Posterior vena cava (tissue), 2 donors: ENCODE measurements around the gene ERBIN. TPM values are rescaled to one million over a fixed set of nuclear protein-coding genes. Genes with fewer than 3 reads are reported as not detected.
"Not testable (repeated sequence)": the region's sequence is repeated elsewhere in the genome, so short reads cannot be mapped to it uniquely, and the experiment has no call there.

Experiments used
- DNase-seq: peaks from one replicate; pipeline ENCODE4 v3.0.0-alpha.2; 2020; ENCODE audit warnings: low spot score
- intact Hi-C, 2 donors: fragments of 100-400 bp; cut with DNase I; formaldehyde crosslinking; loops; one replicate each; pipeline versions ENCODE4 v1.14.1 to v1.14.2; 2022 to 2023
- total RNA-seq, 2 donors: library from RNA; stranded (reverse); fragmentation: NEBNext Ultra II Directional; extraction: Animal tissue kit (Norgen Biotek cat#: 25700); gene quantifications; one replicate each; pipeline ENCODE4 v1.2.1, GENCODE V29; 2021
- donor health status: DM: yes; HTN: yes; CAD: no.
- donor health status: DM: yes; HTN: yes; CAD: no.

Gene ERBIN
- total RNA-seq, 2 donors from 2014 or later, result 60.3 to 69.5 TPM

GRCh38 chr5:65948115-65948747, 21.9 kb downstream of the ERBIN start:
- no peak for DNase-seq
- intact Hi-C loops, result no loop called here

DNA sequence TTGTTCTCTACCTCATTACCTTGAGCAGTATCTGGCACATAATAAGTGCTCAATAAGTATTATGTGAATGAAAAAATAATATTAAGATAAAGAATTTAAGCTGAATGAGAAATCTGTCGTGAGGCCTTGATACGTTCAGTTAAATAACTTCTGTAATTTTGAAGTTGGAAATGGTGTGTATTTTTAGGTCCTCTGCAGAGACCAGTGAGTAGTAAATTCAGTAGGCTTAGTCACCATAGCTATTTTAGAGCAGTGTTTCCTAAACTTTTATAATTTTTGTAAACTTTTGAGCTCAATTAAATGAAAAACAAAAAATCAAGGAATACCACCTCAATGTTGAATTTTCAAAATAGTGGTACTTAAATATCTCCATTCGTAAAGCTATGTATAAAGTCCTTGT, 25.0 kb downstream of the ERBIN start:
- intact Hi-C loops, result no loop called here
- DNase-seq, result no peak

- DNase-seq, result no peak
- intact Hi-C loops, result no loop called here
Measured at GRCh38 chr5:65952259-65952658, 25.9 kb downstream of the ERBIN start.

- intact Hi-C loops, result no loop called here
- no peak for DNase-seq
Measured at GRCh38 chr5:65954200-65954599, 27.8 kb downstream of the ERBIN start.

DNA sequence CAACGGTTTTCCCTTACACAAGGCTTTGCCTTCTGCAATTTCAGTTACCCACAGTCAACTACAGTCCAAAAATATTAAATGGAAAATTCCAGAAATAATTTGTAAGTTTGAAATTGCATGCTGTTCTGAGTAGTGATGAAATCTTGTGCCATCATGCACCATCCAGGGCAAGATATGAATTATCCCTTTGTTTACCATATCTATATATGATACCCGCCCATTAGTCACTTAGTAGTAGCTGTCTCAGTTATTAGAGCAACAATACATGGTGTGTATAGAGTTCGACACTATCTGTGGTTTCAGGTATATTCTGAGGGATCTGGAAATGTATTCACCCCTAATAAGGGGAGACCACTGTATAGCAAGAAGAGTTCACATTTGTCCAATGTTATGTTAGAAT, 29.4 kb downstream of the ERBIN start:
- DNase-seq, result no peak
- intact Hi-C loops, result no loop called here

DNA sequence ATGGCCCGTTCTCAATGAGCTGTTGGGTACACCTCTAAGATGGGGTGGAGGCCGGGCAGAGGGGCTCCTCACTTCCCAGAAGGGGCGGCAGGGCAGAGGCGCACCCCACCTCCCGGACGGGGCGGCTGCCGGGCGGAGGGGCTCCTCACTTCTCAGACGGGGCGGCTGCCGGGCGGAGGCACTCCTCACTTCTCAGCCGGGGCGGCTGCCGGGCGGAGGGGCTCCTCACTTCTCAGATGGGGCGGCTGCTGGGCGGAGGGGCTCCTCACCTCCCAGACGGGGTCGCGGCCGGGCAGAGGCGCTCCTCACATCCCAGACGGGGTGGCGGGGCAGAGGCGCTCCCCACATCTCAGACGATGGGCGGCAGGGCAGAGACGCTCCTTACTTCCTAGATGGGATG, 31.3 kb downstream of the ERBIN start:
- DNase-seq, intact Hi-C loops: not testable (repeated sequence)

- intact Hi-C loops, result no loop called here
- no peak for DNase-seq
Measured at GRCh38 chr5:65961633-65962032, 35.3 kb downstream of the ERBIN start.

- no peak for DNase-seq
Measured at GRCh38 chr5:65967288-65968066, 41.1 kb downstream of the ERBIN start.

GRCh38 chr5:65969539-65970393, 43.4 kb downstream of the ERBIN start:
- intact Hi-C loops, result no loop called here
- no peak for DNase-seq

More at GRCh38 chr5:65967288-65968066, 41.1 kb downstream of the ERBIN start:
- intact Hi-C loops, result no loop called here

DNA sequence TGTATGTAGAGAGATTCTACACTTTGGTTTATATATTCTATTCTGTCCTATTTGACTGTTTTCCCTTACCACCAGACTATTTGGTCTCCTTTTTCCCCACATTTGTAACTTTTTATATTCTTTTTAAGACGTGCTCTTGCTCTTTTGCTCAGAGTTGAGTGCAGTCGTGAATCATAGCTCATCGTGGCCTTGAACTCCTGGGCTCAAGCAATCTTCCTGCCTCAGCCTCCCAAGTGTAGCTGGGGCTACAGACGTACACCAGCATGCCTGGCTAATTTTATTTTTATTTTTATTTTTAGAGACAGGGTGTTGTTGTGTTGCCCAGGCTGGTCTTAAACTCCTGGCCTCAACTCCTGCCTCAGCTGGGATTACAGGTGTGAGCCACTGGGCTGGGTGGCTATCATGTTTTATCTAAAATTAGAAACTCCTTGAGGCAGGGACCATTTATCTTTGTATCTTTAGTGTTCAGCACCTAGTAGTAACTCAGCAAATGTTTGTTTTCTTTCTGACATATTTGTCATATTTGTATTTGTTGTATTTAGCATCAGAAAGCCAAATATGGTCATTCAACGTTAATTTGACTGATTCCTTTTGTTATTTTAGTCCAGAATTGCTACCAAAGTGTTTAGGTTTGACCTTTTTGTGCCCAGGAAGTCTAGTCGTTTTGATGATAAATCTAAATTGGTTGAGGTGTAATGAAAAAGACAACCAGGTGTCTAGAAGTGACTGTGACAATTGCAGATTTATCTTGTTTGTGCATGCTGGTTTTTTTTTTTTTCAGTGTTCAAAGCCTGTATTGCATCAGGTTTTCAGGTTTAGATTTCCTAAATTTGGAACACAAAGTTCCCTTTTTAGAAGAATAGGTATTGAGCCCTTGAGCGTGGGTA, 44.3 kb downstream of the ERBIN start:
- no peak for DNase-seq
- intact Hi-C loops, result no loop called here

- intact Hi-C loops, result no loop called here
- DNase-seq, result no peak
Measured at GRCh38 chr5:65971643-65972042, 45.3 kb downstream of the ERBIN start.

DNA sequence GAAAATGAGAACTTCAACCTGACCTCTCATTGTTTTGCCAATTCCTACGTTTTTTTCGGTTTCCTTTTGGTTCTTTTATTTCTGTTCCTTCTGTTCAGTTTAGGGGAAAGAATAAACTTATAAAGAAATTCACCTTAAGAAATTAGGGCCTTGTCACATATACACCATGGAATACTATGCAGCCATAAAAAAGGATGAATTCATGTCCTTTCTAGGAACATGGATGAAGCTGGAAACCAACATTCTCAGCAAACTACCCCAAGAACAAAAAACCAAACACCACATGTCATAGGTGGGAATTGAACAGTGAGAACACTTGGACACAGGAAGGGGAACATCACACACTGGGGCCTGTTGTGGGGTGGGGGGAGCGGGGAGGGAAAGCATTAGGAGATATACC, 46.5 kb downstream of the ERBIN start:
- intact Hi-C loops, DNase-seq: not testable (repeated sequence)

GRCh38 chr5:65978251-65978650, 51.9 kb downstream of the ERBIN start:
- intact Hi-C loops, result no loop called here

DNA sequence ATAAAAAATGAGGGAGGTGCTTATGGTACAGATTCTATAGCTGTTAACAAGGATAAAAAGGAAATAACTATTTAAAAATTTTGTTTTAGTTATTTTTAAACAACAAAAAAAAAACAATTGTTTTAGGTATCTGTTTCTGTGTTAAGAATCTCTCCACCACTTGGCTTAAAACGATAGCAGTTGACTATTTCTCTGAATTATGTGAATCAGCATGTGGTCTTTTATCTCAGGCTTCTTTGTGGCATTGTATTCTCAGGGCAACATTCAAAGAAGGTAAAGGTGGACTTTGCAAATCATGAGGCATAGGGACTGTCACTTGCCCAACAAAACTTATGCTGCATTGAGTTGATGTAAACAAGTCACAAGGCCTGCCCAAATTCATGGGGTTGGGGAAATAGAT, 55.2 kb downstream of the ERBIN start:
- intact Hi-C loops, result no loop called here
- DNase-seq, result no peak

More at GRCh38 chr5:65978251-65978650, 51.9 kb downstream of the ERBIN start:
- no peak for DNase-seq

DNA sequence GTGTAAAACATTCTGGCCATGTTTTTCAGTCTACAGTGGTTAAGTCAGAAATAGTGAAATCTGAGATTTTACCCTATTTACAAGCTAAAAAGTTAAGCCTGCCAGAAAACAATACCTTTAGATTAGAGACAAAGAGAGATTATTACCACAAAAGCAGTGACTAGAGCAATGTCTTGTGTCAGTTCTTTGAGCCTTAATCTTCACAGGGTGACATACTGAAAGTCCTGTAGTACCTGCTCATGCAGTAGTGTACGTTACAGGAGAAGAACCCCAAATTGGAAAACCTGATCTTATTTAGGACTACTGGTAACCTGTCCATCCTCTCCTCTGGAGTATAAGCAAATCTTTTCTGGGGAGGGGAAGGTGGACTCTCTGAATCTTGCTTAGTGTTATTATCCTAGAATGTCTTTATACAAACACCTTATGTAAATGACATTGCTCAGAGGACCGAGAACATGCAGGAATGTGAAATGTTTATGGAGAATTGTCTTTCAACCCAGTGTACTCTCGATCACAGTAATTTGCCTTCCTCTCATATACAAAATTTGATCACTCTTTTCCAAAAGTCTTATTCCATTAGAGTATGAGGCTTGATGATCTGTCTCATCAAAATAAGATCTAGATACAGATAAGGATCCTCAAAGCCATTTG, 55.7 kb downstream of the ERBIN start:
- intact Hi-C loops, result no loop called here
- no peak for DNase-seq

DNA sequence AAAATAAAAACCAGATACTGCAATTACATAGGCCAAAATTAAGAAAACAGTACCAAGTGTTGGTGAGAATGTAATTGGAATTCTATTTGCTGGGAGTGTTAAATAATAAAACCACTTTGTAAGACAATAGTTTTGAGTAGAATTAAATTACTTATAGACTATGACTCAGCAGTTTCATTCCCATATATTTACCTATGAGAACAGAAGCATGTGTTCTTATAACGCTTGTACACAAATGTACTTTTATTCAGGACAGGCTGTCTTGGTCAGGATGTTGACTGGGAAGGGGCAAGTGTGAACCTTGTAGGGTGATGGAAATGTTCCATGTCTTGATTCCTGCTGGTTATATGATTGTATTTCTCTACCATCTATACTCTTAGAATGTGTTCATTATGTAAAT, 56.3 kb downstream of the ERBIN start:
- intact Hi-C loops, result no loop called here
- no peak for DNase-seq

- intact Hi-C loops, result no loop called here
- DNase-seq, result no peak
Measured at GRCh38 chr5:65984098-65984885, 57.9 kb downstream of the ERBIN start.

GRCh38 chr5:65986050-65986451, 59.7 kb downstream of the ERBIN start:
- intact Hi-C loops, result no loop called here
- DNase-seq, result no peak
